ENCODE data around the gene CDKAL1.

Gene CDKAL1

DNA sequence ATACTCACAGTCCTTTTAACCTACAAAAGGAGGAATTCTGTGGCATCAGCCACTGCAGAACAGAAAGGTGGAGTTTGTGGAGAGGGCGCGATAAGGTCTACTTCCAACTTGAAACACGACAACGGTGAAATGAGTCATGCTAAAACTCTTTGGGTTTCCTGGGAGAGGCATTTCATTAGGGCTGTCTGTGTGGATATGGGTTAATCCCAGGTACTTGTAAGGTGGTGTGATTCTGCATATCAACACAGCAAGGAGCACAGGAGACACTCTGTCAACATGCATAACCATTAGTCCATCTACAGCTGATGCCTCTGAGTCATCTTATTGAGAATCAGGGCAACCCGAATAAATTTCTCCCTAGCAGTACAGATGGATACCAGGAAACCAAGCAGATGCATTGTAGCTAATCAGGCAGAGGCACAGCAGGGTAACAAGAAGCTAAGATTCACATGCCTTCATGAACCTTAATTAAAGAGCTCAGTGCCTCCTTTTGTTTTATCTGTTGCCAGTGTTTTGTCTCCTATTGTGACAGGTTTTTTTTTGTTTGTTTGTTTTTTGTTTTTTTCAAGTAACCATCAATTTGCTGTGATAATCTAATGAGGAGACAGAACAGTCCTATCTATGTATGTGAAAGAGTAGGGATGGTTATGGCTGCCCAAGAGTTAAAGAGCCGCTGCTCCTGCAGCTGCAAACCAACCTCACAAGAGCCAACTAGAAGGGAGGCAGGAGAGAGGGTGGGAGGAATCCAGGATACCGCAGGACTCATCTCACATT is 743.5 kb downstream of the CDKAL1 start:
- DNase-seq, result no peak

DNA sequence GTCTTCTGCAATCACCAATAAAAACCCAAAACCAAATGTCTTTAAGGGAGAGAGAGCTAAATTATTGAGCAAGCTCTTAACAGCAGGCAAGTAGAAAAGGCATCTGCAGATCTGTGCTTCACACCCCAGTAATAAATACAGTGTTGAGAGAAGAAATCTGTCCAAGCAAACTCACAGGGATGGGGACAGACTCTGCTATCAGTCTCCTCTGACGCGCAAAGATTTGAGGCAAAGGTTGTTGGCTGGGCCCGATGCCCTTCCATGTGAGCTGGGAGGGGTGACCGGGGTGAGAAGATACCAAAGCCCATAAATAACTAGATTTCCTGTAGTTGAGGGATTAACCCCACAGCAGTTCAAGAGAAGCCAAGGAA is 744.1 kb downstream of the CDKAL1 start:
- no peak for DNase-seq

DNA sequence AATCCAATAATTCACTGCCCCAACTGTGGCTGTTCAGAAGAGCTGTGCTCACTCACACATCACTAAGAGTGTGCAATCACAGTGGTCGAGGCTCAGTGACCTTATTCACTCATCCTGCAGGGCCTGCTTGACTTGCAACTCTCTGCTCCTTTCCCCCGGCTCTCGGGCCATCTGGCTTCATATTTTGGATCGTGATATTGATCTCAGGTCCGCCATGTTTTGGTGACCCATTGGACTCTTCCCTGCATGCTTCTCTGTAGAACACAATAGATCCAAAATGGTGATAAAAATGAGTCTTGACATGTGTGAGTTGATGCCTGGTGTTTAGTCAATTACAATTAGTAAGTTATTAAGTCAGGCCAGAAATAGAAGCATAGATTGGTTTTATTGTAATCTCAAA is 745.4 kb downstream of the CDKAL1 start:
- no peak for DNase-seq

DNA sequence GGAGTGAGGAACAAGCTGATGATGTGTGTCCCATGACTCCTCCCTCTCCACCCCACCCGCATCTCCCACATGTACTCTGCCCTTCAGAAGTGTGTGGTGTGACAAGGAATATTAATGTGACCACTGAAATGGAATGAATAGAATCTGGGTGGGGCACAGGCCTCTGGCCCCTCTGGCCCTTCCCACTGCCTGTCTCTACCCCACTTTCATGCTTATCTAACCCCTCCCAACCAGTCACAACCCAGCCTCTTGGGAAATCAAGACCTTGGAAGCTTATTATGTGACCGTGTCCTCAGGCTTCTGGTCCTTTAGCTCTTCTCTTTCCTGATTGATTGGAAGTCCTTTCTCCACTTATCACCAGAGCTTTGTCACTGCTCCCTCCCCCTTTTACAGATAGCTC is 747.1 kb downstream of the CDKAL1 start:
- DNase-seq, result no peak

Data from NCI-H1930 (cell line).